Psoas muscle (tissue), 8 donors: ENCODE data around the gene ELFN1. TPM values are rescaled to one million over a fixed set of nuclear protein-coding genes. Genes with fewer than 3 reads are reported as not detected.
"Not testable (repeated sequence)": the region's sequence is repeated elsewhere in the genome, so short reads cannot be mapped to it uniquely, and the experiment has no call there.

Experiments used
- ATAC-seq, 4 donors: fragments of 200-7000 bp; cut with Tn5 transposase; one replicate each; pipeline ENCODE4 v1.9.1; 2020; ENCODE audit warnings: moderate library complexity in 3 of 4, mild to moderate bottlenecking in 2 of 4
- DNase-seq, 2 donors: peaks; one replicate each; pipeline ENCODE4 v3.0.0-alpha.2; 2020
- H3K27ac ChIP-seq: fragments of 200-600 bp; one replicate; pipeline ENCODE4 v1.8.0; 2022
- H3K27me3 ChIP-seq, 3 donors: fragments of 200-600 bp in 1 of 3; one replicate each; pipeline versions ENCODE4 v1.6.1 to v1.8.0; 2013 to 2022; ENCODE audit warnings: low read length in 2 of 3, mild to moderate bottlenecking in 2 of 3, moderate library complexity in 1 of 3; ENCODE audit not compliant: insufficient read depth in 3 of 3
- H3K36me3 ChIP-seq, 2 donors: fragments of 200-600 bp in 1 of 2; one replicate each; pipeline versions ENCODE4 v1.6.1 to v1.8.0; 2013 to 2022; ENCODE audit warnings: low read depth in 1 of 2, mild to moderate bottlenecking in 1 of 2, moderate library complexity in 1 of 2; ENCODE audit not compliant: insufficient read depth in 1 of 2
- H3K4me1 ChIP-seq: fragments of 200-600 bp; one replicate; pipeline ENCODE4 v1.8.0; 2022
- H3K4me3 ChIP-seq: fragments of 200-600 bp; one replicate; pipeline ENCODE4 v1.8.0; 2022; ENCODE audit warnings: mild to moderate bottlenecking
- H3K9me3 ChIP-seq: fragments of 200-600 bp; one replicate; pipeline ENCODE4 v1.8.0; 2022
- WGBS, 3 donors: extraction: QIAGEN DNeasy Blood & Tissue Kit; methylation state at CpG; one replicate each; pipeline versions ENCODE4 v1.1.6 to v1.1.7; 2013; 5-methylcytosine and 5-hydroxymethylcytosine counted together
- intact Hi-C, 2 donors: fragments of 100-400 bp; cut with DNase I; formaldehyde crosslinking; loops; one replicate each; pipeline versions ENCODE4 v1.11.0 to v1.14.2; 2022
- polyA plus RNA-seq, 3 donors: library from polyadenylated mRNA; stranded (reverse); fragments of 200-250 nt; gene quantifications; one replicate each; pipeline ENCODE4 v1.2.3, GENCODE V29; 2013
- total RNA-seq, 4 donors: library from RNA; stranded (reverse); fragmentation: NEBNext Ultra II Directional in 2 of 4; extraction: Animal tissue kit (Norgen Biotek cat#: 25700) in 2 of 4; gene quantifications; one replicate each; pipeline versions ENCODE4 v1.2.1 to v1.2.4, GENCODE V29; 2021 to 2023
- TF ChIP-seq, protein P1 (sequence below): fragments of 200-600 bp; IDR thresholded peaks from one replicate; pipeline ENCODE4 v1.8.0; 2022; ENCODE audit warnings: antibody characterized with exemption
- donor health status: healthy with polysubstance abuse.
- donor health status: DM: no; HTN: no; CAD: no; lungs with moderate emphysema.
- donor health status: Bipolar disorder and iron deficiency.
- donor health status: healthy.
- donor health status: DM: yes; HTN: yes; CAD: no.
- donor health status: DM: no; HTN: no; CAD: no.
- donor health status: DM: no; HTN: no; CAD: no.
- donor health status: DM: yes; HTN: yes; CAD: no.

Gene ELFN1
- total and polyA plus RNA-seq, 7 donors = 0.11 to 0.87 (median 0.64) TPM

DNA sequence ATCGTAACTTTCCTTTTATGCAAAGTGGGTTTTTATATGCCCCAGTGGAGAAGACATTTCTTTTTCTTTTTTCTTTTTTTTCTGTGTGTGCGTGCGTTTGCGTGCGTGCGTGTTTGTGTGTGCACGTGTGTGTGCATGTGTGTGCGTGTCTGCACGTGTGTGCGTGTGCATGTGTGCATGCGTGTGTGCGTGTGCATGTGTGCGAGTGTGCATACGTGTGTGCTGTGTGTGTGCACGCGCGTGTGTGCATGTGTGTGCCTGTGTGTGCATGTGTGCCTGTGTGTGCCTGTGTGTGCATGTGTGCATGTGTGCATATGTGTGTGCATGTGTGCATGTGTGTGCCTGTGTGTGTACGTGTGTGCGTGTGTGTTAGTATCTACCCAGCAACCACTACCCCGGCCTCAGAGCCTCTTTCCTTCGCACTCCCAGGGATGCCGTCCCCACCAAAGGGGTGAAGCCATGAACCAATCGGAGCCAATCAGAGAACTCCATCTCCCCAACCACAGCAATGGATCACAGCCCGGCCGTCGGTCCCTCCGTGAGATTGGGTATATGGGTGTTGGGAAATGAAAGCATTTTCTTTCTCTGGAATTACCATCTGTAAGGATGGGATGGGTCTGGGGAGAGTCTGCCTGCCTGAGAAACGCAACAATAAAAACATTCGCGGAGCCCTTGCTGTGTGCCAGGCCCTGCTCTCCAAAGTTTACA is 92.3 kb downstream of the ELFN1 start:
- Histone ChIP-seq H3K4me1 (peaks cover 7% of the 10 kb centered on the region), H3K9me3 (no peaks in the 10 kb centered on the region), H3K27ac (no peak overlapping the region), H3K4me3 (no peak overlapping the region), H3K36me3 (no peaks in the 10 kb centered on the region), H3K27me3 (peaks cover 0 to 2% (median 0%) of the 10 kb centered on the region in 3 donors)
- WGBS, 3 donors = 90 to 92% (median 91%) methylated on average over 30 of the region's 30 CpGs
- TF ChIP-seq, protein P1, sequence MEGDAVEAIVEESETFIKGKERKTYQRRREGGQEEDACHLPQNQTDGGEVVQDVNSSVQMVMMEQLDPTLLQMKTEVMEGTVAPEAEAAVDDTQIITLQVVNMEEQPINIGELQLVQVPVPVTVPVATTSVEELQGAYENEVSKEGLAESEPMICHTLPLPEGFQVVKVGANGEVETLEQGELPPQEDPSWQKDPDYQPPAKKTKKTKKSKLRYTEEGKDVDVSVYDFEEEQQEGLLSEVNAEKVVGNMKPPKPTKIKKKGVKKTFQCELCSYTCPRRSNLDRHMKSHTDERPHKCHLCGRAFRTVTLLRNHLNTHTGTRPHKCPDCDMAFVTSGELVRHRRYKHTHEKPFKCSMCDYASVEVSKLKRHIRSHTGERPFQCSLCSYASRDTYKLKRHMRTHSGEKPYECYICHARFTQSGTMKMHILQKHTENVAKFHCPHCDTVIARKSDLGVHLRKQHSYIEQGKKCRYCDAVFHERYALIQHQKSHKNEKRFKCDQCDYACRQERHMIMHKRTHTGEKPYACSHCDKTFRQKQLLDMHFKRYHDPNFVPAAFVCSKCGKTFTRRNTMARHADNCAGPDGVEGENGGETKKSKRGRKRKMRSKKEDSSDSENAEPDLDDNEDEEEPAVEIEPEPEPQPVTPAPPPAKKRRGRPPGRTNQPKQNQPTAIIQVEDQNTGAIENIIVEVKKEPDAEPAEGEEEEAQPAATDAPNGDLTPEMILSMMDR = no peak
- ATAC-seq = no peak
- no peak for DNase-seq
- intact Hi-C loops = no loop called here

DNA sequence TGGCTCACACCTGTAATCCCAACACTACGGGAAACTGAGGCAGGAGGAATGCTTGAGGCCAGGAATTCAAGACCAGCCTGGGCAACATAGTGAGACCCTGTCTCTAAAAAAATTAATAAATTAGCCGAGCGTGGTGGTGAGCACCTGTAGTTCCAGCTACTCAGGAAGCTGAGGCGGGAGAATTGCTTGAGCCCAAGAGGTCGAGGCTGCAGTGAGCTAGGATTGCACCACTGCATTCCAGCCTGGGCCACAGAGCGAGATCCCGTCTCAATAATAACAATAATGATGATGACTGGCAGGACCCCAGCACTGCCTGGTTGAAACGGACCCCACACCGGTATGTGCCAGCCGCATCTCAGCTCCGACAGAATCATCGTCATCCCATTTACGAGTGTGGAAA is 93.0 kb downstream of the ELFN1 start:
- Histone ChIP-seq H3K9me3 (no peaks in the 10 kb centered on the region), H3K4me1 (peaks cover 7% of the 10 kb centered on the region), H3K27me3 (peaks cover 0 to 2% (median 0%) of the 10 kb centered on the region in 3 donors), H3K4me3 (no peak overlapping the region), H3K27ac (no peak overlapping the region), H3K36me3 (no peaks in the 10 kb centered on the region)
- intact Hi-C loops = no loop called here
- 92 to 96% (median 93%) methylated on average over 13 of the region's 13 CpGs for WGBS, 3 donors
- ATAC-seq (no peak), DNase-seq (no peak)
- TF ChIP-seq, protein P1 = no peak

DNA sequence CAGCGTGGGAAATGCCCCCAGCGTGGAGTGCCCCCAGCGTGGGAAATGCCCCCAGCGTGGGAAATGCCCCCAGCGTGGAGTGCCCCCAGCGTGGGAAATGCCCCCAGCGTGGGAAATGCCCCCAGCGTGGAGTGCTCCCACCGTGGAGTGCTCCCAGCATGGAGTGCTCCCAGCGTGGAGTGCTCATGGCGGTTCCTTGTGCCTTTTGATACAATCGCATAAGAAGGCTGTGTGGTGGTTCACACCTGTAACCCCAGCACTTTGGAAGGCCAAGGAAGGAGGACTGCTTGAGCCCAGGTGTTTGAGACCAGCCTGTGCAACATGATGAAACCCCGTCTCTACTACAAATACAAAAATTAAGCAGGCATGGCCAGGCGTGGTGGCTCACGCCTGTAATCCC is 93.8 kb downstream of the ELFN1 start:
- H3K36me3 ChIP-seq, H3K9me3 ChIP-seq, intact Hi-C loops, ATAC-seq, DNase-seq, H3K4me3 ChIP-seq, H3K27me3 ChIP-seq, H3K27ac ChIP-seq, H3K4me1 ChIP-seq: not testable (repeated sequence)
- WGBS, 3 donors = 94 to 97% (median 96%) methylated on average over 9 to 11 of the region's 15 CpGs

DNA sequence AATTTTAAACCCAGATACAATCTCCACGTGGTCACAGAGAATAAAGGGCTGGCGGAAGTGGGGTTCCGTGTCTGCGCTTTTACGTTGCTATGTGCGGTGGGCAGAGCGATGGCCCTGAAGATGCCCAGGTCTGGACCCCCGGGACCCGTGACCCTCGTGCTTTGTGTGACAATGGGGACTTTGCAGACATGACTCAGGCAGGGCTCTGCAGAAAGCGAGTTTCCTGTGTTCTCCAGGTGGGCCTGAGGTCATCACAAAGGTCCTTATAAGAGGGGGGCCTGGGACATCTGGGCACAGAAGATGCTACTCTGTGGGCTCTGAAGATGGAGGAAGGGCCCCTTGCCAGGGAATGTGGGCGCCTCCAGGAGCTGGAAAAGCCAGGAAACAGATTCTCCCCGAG is 95.3 kb downstream of the ELFN1 start:
- H3K4me1 ChIP-seq = no peaks in the 10 kb centered on the region
- H3K36me3 ChIP-seq = no peaks in the 10 kb centered on the region
- TF ChIP-seq, protein P1 = no peak
- intact Hi-C loops = no loop called here
- H3K27me3 ChIP-seq = peaks cover 0 to 4% (median 0%) of the 10 kb centered on the region in 3 donors
- no peak for DNase-seq
- WGBS, 3 donors = 82 to 85% (median 83%) methylated on average over 13 of the region's 13 CpGs
- no peak overlapping the region for H3K27ac ChIP-seq
- H3K9me3 ChIP-seq = no peaks in the 10 kb centered on the region
- ATAC-seq = no peak
- no peak overlapping the region for H3K4me3 ChIP-seq

DNA sequence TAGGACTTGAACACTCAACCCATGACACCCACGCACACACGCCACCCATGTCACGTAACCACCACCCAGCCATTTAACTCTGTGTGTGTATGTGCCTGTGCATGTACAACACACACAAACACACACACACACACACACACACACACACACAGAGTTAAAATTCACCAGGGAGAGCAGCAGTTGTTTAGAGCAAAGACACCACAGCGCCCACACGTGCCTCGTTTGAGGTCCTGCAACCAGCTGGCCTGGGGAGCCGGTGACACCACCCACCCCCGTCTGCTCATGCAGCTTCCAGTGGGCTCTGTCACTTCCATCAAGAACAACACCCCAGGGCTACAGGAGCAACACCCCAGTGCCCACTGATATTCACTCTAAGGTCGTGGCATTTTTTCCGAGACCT is 97.4 kb downstream of the ELFN1 start:
- H3K27ac ChIP-seq = no peak overlapping the region
- no peak overlapping the region for H3K4me3 ChIP-seq
- no peaks in the 10 kb centered on the region for H3K4me1 ChIP-seq
- no peaks in the 10 kb centered on the region for H3K36me3 ChIP-seq
- 46 to 55% (median 51%) methylated on average over 10 of the region's 10 CpGs for WGBS, 3 donors
- H3K27me3 ChIP-seq = peaks cover 0 to 4% (median 0%) of the 10 kb centered on the region in 3 donors
- TF ChIP-seq, protein P1 = no peak
- intact Hi-C loops = no loop called here
- DNase-seq (no peak), ATAC-seq (no peak)
- no peaks in the 10 kb centered on the region for H3K9me3 ChIP-seq
